Central memory CD8-positive, alpha-beta T cell (primary cell): ENCODE data around the gene REP15.
"Not testable (repeated sequence)": the region's sequence is repeated elsewhere in the genome, so short reads cannot be mapped to it uniquely, and the experiment has no call there.

Experiments used
- ATAC-seq: fragments of 150-1000 bp; cut with Tn5 transposase; replicated peaks from 2 replicates; pipeline ENCODE4 v1.10.0; 2022; ENCODE audit warnings: mild to moderate bottlenecking, moderate FRiP score, moderate number of reproducible peaks; ENCODE audit not compliant: poor library complexity, severe bottlenecking; ENCODE audit errors: extremely low read depth
- DNase-seq, 2 donors: peaks; one replicate each; pipeline ENCODE4 v3.0.0; 2021; ENCODE audit warnings: low spot score in 2 of 2
- H3K27ac Mint-ChIP-seq: one replicate; pipeline ENCODE4 v1.8.0; 2022; ENCODE audit warnings: low read depth, mild to moderate bottlenecking, moderate library complexity, mixed read lengths
- H3K27me3 Mint-ChIP-seq: one replicate; pipeline ENCODE4 v1.8.0; 2022; ENCODE audit warnings: mixed read lengths
- H3K36me3 Mint-ChIP-seq: one replicate; pipeline ENCODE4 v1.8.0; 2022; ENCODE audit warnings: mild to moderate bottlenecking, moderate library complexity, mixed read lengths; ENCODE audit not compliant: insufficient read depth
- H3K4me1 Mint-ChIP-seq: one replicate; pipeline ENCODE4 v1.8.0; 2022; ENCODE audit warnings: mixed read lengths
- H3K4me3 Mint-ChIP-seq: one replicate; pipeline ENCODE4 v1.8.0; 2022; ENCODE audit warnings: mild to moderate bottlenecking, moderate library complexity, mixed read lengths
- H3K9me3 Mint-ChIP-seq: one replicate; pipeline ENCODE4 v1.8.0; 2022; ENCODE audit warnings: mixed read lengths

Gene REP15

DNA sequence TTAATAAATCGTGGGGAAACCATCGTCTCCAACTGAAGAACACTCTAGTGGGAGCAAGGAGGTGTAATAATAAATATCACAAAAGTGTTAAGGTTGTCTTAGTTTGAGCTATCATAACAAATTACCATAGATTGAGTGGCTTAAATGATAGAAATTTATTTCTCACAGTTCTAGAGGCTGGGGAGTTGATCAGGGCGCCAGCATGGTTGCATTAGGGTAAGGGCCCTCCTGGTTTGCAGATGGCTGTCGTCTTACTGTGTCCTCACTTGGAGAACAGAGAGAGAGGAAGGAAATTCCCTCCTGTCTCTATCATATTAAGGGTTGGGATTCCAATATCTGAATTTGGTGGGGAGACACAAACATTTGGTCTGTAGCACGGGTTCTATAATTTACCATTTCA, 47.4 kb downstream of the REP15 start:
- no peaks in the 10 kb centered on the region for H3K27me3 Mint-ChIP-seq
- no peak for ATAC-seq

DNA sequence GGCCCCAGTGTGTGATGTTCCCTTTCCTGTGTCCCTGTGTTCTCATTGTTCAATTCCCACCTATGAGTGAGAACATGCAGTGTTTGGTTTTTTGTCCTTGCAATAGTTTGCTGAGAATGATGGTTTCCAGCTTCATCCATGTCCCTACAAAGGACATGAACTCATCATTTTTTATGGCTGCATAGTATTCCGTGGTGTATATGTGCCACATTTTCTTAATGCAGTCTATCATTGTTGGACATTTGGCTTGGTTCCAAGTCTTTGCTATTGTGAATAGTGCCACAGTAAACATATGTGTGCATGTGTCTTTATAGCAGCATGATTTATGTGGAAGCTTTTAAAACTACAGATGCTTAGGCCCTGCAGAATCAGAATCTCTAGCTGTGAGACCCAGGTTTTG, 49.5 kb downstream of the REP15 start:
- not testable (repeated sequence) for H3K4me3 Mint-ChIP-seq, DNase-seq, ATAC-seq, H3K9me3 Mint-ChIP-seq, H3K27ac Mint-ChIP-seq, H3K27me3 Mint-ChIP-seq, H3K4me1 Mint-ChIP-seq
- peaks cover 22% of the 10 kb centered on the region for H3K36me3 Mint-ChIP-seq

More for the DNA sequence above, 47.4 kb downstream of the REP15 start:
- Mint-ChIP-seq H3K36me3 (peaks cover 34% of the 10 kb centered on the region), H3K9me3 (no peaks in the 10 kb centered on the region), H3K4me1 (peaks cover 6% of the 10 kb centered on the region), H3K27ac (no peak overlapping the region), H3K4me3 (no peak overlapping the region)
- DNase-seq = no peak
